NCI-H187 treated with DMSO at 0.1 percent for 48 hours (cell line): ENCODE measurements around the gene ZBTB3.
"Not testable (repeated sequence)": the region's sequence is repeated elsewhere in the genome, so short reads cannot be mapped to it uniquely, and the experiment has no call there.

Experiments
- DNase-seq: peaks from one replicate; lab custom pipeline; 2025; lab: John Stamatoyannopoulos, UW

Gene ZBTB3

DNA sequence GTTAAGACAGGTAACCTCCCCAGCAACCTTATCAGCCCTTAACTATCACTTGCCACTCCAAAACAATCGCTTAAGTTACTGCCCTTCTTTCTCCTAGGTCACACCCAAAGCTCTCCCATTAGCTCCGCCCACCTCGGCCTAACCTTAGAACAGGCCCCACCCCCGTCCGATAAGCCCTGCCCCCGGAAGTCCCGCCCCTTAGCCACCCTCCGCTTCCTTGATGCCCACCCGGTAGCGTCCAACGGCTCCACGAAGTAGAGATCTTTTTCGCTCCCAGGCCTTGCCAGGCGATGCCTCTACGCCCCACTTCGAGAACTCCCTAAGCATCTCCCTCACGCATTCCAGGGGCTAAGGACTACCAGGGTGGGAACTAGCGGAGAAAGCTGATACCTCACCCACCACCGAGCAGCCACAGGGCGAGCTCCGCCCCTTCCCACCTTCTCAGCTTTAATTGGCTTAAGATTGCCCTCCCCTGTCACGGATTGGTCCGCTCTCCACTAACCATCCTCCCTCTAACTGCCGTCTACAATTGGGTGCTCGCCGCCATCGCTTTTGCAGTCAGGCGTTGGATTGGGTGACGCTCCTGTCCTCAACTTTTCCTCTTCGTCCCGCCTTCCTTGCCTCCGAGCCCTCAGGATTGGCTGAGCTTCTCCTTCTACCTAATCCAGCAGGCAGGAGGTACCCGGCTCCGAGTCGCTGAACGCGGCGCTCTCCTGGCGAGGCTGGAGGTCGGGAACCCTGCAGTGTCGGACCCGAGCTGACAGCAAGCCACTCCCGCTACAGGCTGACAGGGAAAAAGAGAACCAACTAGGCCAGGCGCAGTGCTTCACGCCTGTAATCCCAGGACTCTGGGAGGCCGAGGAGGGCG lies at the start of gene ZBTB3:
Gene ZBTB3, minus strand, starts transcription at position 425 of the 868 bp plus-strand sequence. CDS start 496 bp downstream, outside the sequence.
- peak; percentile 100 for DNase-seq

DNA sequence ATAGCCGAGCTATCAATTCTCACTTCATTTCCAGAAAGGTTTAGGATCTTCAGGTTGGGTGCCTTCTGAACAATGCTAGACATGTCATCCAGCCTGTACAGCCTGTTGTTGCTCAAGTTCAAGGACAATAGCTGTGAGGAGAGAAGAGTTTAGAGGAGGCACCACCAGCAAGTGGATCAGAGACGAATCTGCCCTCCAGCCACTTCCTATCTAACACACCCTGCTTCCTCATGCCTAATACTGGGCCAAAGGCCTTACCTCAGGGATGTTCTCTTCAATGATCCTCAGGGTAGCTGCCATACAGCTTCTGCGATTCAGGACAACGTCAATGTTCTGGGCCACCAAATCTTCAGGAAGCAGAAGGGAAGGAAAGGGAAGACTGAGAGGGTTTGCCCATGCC lies 47.1 kb upstream of the ZBTB3 start:
- no peak for DNase-seq

DNA sequence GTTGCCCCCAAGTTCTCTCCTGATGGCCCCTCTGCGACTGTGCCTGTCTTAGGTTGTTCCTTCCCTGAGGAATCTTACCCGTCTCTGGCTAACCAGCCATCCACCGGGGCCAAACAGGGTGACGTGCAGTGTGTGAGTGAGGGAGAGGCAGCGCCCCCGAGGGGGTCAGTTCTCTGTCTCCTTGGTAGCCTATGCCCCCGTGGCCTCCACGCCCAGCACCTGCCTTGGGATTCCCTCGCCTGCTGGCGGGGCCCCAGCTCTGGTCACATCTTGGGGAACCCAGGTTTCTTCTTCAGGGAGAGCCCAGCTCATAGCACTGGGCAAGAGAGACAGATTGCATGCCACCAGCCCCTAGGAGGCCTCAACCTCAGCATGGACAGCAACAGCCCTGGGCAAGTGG lies 45.5 kb upstream of the ZBTB3 start:
- no peak for DNase-seq

DNA sequence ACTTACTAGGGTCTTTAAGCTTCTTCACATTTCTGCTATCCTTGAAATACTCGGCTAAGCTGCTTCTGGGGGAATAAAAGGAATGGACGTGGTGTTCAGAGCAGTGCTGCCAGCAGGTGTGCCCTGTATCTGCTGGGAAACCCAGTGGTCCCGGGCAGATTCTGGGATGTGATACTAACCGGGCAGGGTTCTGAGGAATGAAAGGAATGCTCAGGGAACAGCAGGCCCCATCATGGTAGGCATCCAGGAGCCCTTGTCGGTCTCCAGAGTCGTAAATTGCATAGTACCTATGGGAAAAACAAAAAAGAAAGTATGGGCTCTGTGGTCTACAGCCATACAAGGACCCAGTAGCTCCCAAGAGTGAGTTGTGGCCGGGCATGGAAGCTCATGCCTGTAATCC lies 42.3 kb upstream of the ZBTB3 start:
- DNase-seq: no peak

DNA sequence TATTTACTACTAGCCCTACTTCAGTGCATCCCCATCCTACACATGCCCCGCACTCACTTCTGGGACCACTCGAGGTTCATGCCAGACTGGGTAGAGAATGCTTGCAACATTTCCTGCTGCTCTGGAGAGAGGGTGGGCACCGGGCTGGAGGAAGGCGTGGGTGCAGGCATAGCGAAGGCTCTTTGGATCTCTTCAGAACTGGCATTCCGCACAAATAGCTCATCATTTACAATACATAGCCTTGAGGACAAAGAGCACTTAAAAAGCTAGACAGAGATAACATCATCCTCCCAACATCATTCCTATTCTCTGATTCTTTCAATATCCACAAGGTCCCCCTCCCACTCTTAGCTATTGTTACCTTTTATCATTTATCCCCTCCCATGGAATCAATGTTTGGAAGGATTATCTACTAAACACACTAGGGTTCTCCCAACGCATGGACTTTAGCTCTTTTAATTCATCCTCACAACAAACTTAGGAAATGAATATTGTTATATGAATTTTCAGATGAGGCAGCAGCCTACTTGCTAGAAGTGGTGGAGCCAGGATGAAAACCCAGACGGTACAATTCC lies 40.3 kb upstream of the ZBTB3 start:
- no peak for DNase-seq

DNA sequence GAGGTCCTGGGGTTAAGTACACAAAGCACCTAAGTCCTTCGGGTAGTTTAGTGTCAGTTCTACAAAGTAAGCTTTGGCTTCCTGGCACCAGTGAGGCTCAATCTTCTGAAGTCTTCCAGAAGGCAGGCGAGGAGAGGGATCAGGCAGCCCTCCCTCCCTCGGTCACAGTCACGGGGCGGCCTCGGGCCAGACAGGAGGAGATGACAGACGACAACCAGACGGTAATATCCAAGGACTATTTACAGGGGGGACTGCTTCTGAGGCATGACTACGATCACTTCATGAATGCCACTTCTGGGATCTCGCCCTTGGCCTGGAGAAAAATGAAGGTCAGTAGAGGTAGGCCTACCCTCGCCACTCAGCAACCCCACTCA lies 38.2 kb upstream of the ZBTB3 start:
- DNase-seq: no peak

DNA sequence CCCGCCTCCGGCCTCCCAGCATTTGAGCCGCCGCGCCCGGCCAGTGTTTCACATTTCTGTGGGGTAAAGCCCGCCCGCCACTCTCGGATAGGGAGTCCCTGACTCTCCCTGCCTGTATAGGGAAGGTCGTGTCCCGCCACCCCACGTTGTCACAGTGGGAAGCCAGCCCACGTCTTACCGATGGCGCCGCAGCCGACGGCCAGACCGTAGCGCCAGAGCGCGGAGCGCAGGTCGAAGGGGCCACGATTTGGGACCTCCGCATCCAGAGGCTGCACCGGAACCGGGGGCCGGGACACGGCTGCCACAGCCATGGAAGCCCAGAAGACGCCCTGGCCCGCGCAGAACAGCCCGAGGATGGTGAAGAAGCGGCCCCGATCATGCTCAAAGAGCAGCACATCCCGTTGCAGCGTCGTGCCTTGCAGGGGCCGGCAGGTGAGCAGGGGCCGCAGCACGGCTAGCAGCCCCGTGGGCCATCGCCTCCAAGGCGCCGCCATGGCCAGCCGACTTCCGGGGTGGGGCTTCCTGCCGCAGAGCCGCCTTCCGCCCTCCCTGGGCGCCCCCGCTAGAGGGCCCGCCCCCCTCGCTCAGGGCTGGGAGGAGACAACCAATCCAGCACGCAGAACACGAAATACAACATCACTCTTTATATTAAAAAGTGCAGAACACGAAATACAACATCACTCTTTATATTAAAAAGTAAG lies 37.7 kb upstream of the ZBTB3 start, which contains the start of gene TMEM223:
Gene TMEM223, minus strand, starts transcription at position 506 of the 701 bp plus-strand sequence. Its CDS starts 12 bp downstream, at position 494.
- DNase-seq: no peak

DNA sequence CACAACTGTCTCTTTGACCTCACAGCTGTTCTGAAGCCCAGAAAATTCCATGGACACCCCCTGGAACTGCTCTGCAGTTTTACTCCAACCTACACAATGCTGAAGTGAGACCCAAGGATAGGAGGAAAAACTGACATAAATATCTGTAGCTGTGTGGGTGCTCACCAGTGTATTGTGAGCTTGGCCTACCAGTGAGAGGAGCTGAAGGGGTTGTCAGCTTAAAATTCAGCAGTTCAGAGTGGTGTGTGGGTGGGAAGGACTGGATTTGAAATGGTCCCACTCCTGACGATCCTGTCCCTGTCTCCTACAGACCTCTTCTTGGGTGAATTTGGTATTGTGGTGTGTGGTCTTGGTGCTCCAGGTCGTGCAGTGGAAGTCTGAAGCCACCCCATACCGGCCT lies 35.6 kb upstream of the ZBTB3 start:
- no peak for DNase-seq

DNA sequence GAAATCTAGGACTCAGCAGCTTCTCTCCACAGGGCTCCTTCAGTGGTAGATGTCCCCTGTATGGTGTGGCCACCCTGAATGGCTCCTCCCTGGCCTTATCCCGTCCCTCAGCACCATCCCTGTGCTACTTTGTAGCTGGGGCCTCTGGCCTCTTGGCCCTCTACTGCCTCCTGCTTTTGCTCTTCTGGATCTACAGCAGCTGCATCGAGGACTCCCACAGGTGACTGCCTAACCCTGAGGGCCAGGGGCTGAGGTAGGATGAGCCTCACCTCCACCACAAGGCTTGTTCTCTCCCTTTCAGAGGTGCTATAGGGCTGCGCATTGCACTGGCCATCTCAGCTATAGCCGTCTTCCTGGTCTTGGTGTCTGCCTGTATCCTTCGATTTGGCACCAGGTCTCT lies 35.0 kb upstream of the ZBTB3 start:
- no peak for DNase-seq

DNA sequence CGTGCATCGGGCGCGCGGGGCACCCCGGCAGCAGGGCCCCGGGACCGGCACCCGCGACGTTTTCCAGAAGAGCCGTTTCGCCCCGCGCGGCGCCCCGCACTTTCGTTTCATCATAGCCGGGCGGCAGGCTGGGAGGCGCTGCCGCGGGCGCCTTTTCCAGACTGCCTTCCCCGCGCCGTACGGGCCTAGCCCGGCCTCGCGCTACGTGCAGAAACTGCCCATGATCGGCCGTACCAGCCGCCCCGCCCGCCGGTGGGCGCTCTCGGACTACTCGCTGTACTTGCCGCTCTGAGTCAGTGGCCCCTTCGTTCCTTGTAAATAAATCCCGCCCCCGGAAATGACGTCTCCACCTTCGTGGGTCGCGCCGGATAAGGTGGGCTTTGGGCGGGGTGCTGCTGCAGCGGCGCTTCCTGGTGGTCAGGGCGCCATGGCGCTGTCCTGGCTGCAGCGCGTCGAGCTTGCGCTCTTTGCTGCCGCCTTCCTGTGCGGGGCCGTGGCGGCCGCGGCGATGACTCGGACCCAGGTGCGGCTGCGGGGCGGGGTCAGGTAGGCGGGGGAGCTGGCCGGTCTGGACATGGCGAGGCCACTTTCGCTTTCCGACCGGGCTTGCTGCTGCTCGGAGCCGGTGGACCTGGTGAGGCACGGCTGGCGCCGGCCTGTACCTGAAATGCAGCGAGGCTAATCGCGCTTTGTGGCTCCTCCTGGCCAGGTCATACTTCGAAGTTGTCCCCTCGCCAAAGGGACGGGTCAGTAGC lies 33.2 kb upstream of the ZBTB3 start, which contains the start of gene TMEM179B:
Gene TMEM179B, plus strand, starts transcription at position 398 of the 755 bp plus-strand sequence. Its CDS starts 30 bp downstream, at position 428.
- peak; percentile 62 for DNase-seq

DNA sequence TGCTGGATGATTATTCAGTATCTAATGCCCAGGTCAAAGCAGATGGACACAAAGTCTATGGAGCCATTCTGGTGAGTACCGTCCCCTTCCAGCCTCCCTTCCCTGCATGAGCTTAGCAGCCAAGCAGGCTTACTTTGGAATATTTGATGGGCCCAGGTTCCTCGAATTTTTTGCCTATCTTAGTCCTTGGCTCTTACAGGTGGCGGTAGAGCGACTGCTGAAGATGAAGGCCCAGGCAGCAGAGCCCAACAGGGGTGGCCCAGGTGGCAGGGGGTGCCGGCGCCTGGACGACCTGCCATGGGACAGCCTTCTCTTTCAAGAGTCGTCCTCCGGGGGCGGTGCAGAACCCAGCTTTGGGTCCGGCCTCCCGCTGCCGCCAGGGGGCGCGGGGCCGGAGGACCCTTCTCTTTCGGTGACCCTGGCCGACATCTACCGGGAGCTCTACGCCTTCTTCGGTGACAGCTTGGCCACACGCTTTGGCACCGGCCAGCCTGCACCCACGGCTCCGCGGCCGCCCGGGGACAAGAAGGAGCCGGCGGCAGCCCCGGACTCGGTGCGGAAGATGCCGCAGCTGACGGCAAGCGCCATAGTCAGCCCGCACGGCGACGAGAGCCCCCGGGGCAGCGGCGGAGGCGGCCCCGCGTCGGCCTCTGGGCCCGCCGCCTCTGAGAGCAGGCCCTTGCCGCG lies 32.5 kb upstream of the ZBTB3 start:
- no peak for DNase-seq

DNA sequence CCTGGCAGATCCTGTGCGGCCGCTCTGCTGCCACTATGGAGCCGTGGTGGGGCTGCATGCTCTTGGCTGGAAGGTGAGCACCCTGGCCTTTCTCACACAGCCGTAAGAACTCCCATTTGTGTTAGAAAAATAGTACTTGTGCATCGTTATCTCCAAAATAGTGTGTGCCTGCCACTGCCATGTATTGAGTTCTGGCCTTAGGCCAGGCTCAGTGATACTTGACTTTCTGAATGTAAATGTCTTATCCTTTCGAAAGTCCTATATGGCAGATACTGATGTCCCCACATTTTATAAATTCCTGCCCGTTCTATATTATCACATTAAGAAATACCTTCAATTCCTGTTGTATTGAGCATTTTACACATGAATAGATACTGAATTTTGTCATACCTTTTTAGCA lies 28.8 kb upstream of the ZBTB3 start:
- DNase-seq: no peak

DNA sequence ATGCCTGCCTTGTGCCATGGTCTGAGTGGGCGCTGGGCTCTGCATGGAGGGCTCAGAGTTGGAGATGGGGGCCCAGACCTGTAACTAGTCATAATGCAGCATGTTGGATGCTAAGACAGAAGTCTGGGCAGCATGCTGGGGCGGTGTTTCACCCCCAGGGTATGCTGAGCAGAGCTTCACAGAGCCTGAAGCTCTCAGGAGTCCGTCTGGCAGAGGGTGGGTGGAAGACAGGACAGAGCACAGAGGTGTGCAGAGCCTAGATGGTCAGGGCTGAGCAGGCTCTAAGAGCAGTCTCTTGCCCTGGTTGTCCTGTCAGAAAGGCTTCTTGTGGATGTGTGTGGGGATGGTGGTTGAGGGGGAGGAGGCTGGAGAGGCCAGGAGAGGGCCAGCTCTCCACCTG lies 24.5 kb upstream of the ZBTB3 start:
- no peak for DNase-seq

DNA sequence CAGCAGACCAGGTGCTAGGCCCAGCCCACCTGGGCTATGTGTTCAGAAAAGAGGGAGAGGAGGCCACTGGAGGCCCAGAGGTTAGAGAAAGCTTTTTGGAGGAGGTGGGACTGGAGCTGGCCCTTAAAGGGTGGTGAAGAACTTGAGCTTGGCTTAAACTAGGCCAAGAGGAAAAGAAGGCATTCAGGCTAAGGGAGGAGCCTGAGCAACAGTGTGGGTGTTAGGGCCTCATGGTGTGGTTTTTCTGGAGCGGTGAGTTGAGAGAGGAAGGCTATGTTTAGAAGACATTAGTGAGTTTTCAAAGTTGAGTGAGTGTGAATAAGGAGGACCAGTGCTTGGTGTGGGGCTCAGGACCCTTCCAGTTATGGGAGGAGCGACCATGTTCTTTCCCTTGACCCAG lies 23.4 kb upstream of the ZBTB3 start:
- DNase-seq: no peak

DNA sequence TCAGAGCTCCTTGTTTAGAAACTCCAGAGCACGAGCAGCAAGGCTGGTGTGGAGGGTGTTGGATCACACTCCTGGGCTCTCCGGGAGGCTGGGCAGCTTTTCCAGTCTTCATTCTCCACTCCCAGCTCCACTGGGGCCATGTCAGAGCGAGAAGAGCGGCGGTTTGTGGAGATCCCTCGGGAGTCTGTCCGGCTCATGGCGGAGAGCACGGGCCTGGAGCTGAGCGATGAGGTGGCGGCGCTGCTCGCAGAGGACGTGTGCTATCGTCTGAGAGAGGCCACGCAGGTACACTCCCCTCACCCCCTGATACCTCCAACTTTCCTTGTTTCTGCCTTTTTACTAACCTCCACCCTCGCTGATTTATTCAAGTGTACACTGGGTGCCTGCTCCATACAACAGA lies 21.7 kb upstream of the ZBTB3 start:
- no peak for DNase-seq

DNA sequence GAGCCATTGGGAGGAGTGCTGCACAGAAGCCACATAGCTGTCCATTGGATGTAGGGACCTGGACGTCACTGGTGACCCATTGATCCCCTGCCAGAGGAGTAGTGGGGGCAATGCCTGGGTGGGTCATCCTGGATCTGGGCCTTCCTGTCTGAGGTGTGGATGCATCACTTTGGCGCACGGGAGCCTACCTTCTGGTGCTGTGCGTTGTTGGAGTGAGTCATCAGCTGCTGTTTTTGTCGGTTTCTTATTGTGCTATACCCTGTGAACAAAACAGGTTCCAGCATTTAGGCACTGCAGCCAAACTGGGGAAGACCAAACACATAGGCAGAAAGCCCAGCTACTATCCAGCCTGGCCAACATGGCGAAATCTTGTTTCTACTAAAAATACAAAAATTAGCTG lies 20.4 kb upstream of the ZBTB3 start:
- no peak for DNase-seq

DNA sequence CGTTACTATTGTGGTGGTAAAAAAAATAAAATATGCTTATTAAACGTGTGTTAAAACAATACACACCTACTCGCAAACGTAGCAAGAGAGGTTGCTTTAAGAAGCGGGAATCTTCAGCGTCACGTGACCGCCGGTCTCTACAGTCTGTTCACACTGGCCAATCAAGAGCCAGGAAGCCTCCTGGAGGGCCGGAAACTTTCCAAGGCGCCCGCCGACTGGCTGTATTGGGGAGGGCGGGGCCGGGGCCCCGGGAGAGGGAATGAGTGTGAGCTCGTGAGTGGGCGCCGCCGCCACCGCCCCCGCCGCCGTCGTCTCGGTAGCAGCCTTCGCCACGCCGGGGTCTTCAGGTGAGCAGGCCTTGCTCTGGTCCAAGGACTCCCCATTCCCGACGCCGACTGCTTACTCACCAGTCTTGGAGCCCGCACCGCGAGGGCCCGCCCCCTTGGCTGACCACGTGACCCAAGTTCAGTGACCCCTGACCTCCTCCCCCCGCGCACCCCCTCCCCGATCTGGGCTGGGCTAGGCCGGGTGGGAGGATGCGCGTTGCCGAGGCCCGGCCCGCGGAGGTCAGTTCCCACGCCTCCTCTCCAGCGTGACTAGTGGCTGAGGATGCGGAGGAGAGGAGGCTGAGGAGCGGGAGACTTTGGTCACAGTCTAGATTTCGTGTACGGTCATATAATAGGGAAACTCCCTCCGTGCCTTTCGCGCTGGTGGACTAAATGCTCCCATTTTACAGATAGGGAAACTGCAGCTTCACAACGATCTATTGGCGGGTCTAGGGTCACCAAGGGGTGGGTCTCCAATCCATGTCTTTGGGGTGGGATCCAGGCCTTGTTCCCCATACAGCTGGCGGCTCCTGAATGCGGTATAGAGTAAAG lies 17.4 kb upstream of the ZBTB3 start, which contains the start of gene TAF6L:
Gene TAF6L, plus strand, starts transcription at position 253 of the 878 bp plus-strand sequence. CDS start 4,388 bp downstream, outside the sequence.
- peak; percentile 93 for DNase-seq

DNA sequence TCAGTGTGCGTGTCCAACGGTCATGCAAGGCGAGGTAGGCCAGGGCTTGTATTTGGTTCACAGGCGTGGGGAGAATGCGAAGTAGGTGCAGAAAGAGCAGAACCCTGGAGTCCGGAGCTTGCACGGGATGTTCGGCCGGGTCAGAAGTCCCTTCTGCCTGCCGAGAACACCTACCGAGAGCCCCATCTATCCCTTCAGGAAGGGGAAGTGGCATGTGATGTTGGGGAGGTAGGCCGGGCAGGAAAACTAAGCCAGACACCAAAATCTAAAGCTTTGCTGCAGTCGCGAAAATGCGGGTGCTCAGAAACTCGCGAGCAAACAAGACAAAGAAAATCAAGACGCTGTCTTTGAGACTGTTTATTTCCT lies 16.8 kb upstream of the ZBTB3 start:
- no peak for DNase-seq

DNA sequence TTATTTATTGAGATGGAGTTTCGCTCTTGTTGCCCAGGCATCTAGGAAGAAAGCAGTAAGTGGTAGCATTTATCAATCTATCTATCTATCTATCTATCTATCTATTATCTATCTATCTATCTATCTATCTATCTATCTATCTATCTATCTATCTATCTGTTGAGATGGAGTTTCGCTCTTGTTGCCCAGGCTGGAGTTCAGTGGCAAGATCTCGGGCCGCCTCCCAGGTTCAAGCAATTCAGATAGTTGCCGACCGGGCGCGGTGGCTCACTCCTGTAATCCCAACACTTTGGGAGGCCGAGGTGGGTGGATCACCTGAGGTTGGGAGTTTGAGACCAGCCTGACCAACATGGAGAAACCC lies 6.9 kb upstream of the ZBTB3 start:
- DNase-seq: not testable (repeated sequence)
